Measurements from ENCODE around the gene MTUS2. TPM values are rescaled to one million over a fixed set of nuclear protein-coding genes. Genes with fewer than 3 reads are reported as not detected.

MTUS2 gene
- total RNA-seq, 4 donors from 2014 or later, result 0.08 to 0.57 TPM; not detected in 2

- Histone ChIP-seq H3K4me1 (no peaks in the 10 kb centered on the region), H3K27ac (no peak overlapping the region), H3K36me3 (no peaks in the 10 kb centered on the region), H3K27me3 (no peaks in the 10 kb centered on the region), H3K4me3 (no peak overlapping the region), H3K9me3 (peaks cover 0 to 3% (median 0%) of the 10 kb centered on the region in 3 donors)
- TF ChIP-seq CTCF (IDR thresholded peaks at IDR 0.05) (no peak), POLR2A (IDR thresholded peaks at IDR 0.05) (no peak)
- WGBS, 2 donors, result 56 to 71% methylated on average over 2 of the region's 2 CpGs
- intact Hi-C loops (cut with DNase I), result no loop called here
- DNase-seq, result no peak
Observed at GRCh38 chr13:29266261-29266660, 446.1 kb downstream of the MTUS2 start.

GRCh38 chr13:29266756-29267733 lies 446.9 kb downstream of the MTUS2 start:
- Histone ChIP-seq H3K27ac (no peak overlapping the region), H3K9me3 (peaks cover 0 to 3% (median 0%) of the 10 kb centered on the region in 3 donors), H3K27me3 (no peaks in the 10 kb centered on the region), H3K4me3 (no peak overlapping the region), H3K36me3 (no peaks in the 10 kb centered on the region), H3K4me1 (no peaks in the 10 kb centered on the region)
- WGBS, 2 donors, result 67 to 70% methylated on average over 11 of the region's 11 CpGs
- DNase-seq, result no peak
- intact Hi-C loops (cut with DNase I), result no loop called here
- TF ChIP-seq POLR2A (IDR thresholded peaks at IDR 0.05), result no peak
- TF ChIP-seq CTCF (IDR thresholded peaks at IDR 0.05), result no peak

GRCh38 chr13:29270271-29270985 lies 450.3 kb downstream of the MTUS2 start:
- Histone ChIP-seq H3K27ac (no peak overlapping the region), H3K27me3 (no peaks in the 10 kb centered on the region), H3K4me3 (no peak overlapping the region), H3K9me3 (no peaks in the 10 kb centered on the region), H3K36me3 (no peaks in the 10 kb centered on the region), H3K4me1 (no peaks in the 10 kb centered on the region)
- intact Hi-C loops (cut with DNase I), result no loop called here
- TF ChIP-seq POLR2A (IDR thresholded peaks at IDR 0.05), result no peak
- no peak for TF ChIP-seq CTCF (IDR thresholded peaks at IDR 0.05)
- DNase-seq, result no peak
- WGBS, 2 donors, result 79 to 84% methylated on average over 9 to 11 of the region's 15 CpGs

- no peaks in the 10 kb centered on the region for H3K27me3 ChIP-seq
- 22 to 54% methylated on average over 3 of the region's 3 CpGs for WGBS, 2 donors
- H3K27ac ChIP-seq, result no peak overlapping the region
- intact Hi-C loops (cut with DNase I), result no loop called here
- H3K9me3 ChIP-seq, result no peaks in the 10 kb centered on the region
- no peak for DNase-seq
- TF ChIP-seq POLR2A (IDR thresholded peaks at IDR 0.05), result no peak
- TF ChIP-seq CTCF (IDR thresholded peaks at IDR 0.05), result no peak
- no peaks in the 10 kb centered on the region for H3K36me3 ChIP-seq
- H3K4me1 ChIP-seq, result no peaks in the 10 kb centered on the region
- no peak overlapping the region for H3K4me3 ChIP-seq
Observed at GRCh38 chr13:29271606-29272005, 451.5 kb downstream of the MTUS2 start.
